WTC11 (cell line): ENCODE results near the gene SCAF4. TPM values are rescaled to one million over a fixed set of nuclear protein-coding genes. Genes with fewer than 3 reads are reported as not detected.

Source experiments
- ATAC-seq: fragments of 200-7000 bp; cut with Tn5 transposase; 2 replicates; pipeline ENCODE4 v1.10.0; 2021; ENCODE audit warnings: mild to moderate bottlenecking, moderate library complexity
- CTCF ChIA-PET: fragments of 300-600 bp; sonication (Branson Sonifier 250); formaldehyde crosslinking; loops from one replicate; lab custom pipeline; 2021; ENCODE audit warnings: antibody characterized with exemption; lab: Charles Lee
- POLR2A ChIA-PET: fragments of 350-600 bp; sonication (Branson Sonifier 250); formaldehyde crosslinking; loops from one replicate; lab custom pipeline; 2021; ENCODE audit warnings: antibody characterized with exemption; lab: Charles Lee
- DNase-seq: peaks from one replicate; pipeline ENCODE4 v3.0.0; 2021; ENCODE audit warnings: low spot score
- H3K27ac Mint-ChIP-seq: 2 replicates; pipeline ENCODE4 v1.8.0; 2021; ENCODE audit warnings: mixed read lengths
- H3K27me3 Mint-ChIP-seq: 2 replicates; pipeline ENCODE4 v1.8.0; 2021; ENCODE audit warnings: low read depth, mild to moderate bottlenecking, moderate library complexity, mixed read lengths
- H3K36me3 Mint-ChIP-seq: 2 replicates; pipeline ENCODE4 v1.8.0; 2021; ENCODE audit warnings: mixed read lengths
- H3K4me1 Mint-ChIP-seq: 2 replicates; pipeline ENCODE4 v1.8.0; 2022; ENCODE audit warnings: mixed read lengths
- H3K4me3 Mint-ChIP-seq: 2 replicates; pipeline ENCODE4 v1.8.0; 2021; ENCODE audit warnings: mild to moderate bottlenecking, moderate library complexity, mixed read lengths
- H3K9me3 Mint-ChIP-seq: 2 replicates; pipeline ENCODE4 v1.8.0; 2021; ENCODE audit warnings: mixed read lengths
- ATF1 ChIP-seq: sonication (generic); formaldehyde crosslinking; IDR thresholded peaks from 2 replicates; pipeline ENCODE4 v1.8.1; 2023; ENCODE audit warnings: mild to moderate bottlenecking, moderate library complexity, missing genetic modification reagents
- CBFB ChIP-seq: sonication (generic); formaldehyde crosslinking; IDR thresholded peaks from 2 replicates; pipeline ENCODE4 v1.8.1; 2022; ENCODE audit warnings: mild to moderate bottlenecking, low read depth, missing genetic modification reagents
- ELF4 ChIP-seq: sonication (generic); formaldehyde crosslinking; IDR thresholded peaks from 2 replicates; pipeline ENCODE4 v1.8.1; 2022; ENCODE audit warnings: low read depth, mild to moderate bottlenecking, moderate library complexity, missing genetic modification reagents
- EMX1 ChIP-seq: fragments of 250-450 bp; sonication (Bioruptor Pico); IDR thresholded peaks from 2 replicates; pipeline ENCODE4 v1.8.0; 2021; ENCODE audit warnings: mild to moderate bottlenecking
- ESRRA ChIP-seq: sonication (generic); formaldehyde crosslinking; IDR thresholded peaks from 2 replicates; pipeline ENCODE4 v1.8.1; 2022; ENCODE audit warnings: mild to moderate bottlenecking, missing genetic modification reagents, borderline replicate concordance
- GABPB1 ChIP-seq: sonication (generic); formaldehyde crosslinking; IDR thresholded peaks from 2 replicates; pipeline ENCODE4 v1.8.1; 2023; ENCODE audit warnings: mild to moderate bottlenecking, missing genetic modification reagents
- MXD4 ChIP-seq: fragments of 250-450 bp; sonication (Bioruptor Pico); IDR thresholded peaks from 2 replicates; pipeline ENCODE4 v1.8.0; 2021; ENCODE audit warnings: mild to moderate bottlenecking, moderate library complexity, borderline replicate concordance
- NFE2L1 ChIP-seq: sonication (generic); formaldehyde crosslinking; IDR thresholded peaks from 2 replicates; pipeline ENCODE4 v1.8.1; 2023; ENCODE audit warnings: missing genetic modification reagents
- PRDM15 ChIP-seq: sonication (generic); formaldehyde crosslinking; IDR thresholded peaks from 2 replicates; pipeline ENCODE4 v1.8.0; 2022; ENCODE audit warnings: missing genetic modification reagents
- PRRX2 ChIP-seq: fragments of 250-450 bp; sonication (Bioruptor Pico); IDR thresholded peaks from 2 replicates; pipeline ENCODE4 v1.8.0; 2021; ENCODE audit warnings: mild to moderate bottlenecking
- RELA ChIP-seq: sonication (generic); formaldehyde crosslinking; IDR thresholded peaks from 2 replicates; pipeline ENCODE4 v1.8.1; 2022; ENCODE audit warnings: missing genetic modification reagents, mild to moderate bottlenecking, borderline replicate concordance
- RORB ChIP-seq: fragments of 250-450 bp; sonication (Bioruptor Pico); IDR thresholded peaks from 2 replicates; pipeline ENCODE4 v1.9.0; 2021; ENCODE audit warnings: mild to moderate bottlenecking
- SMAD3 ChIP-seq: sonication (generic); formaldehyde crosslinking; IDR thresholded peaks from 2 replicates; pipeline ENCODE4 v1.8.0; 2022; ENCODE audit warnings: missing genetic modification reagents, mild to moderate bottlenecking, borderline replicate concordance
- SMAD4 ChIP-seq: sonication (generic); formaldehyde crosslinking; IDR thresholded peaks from 2 replicates; pipeline ENCODE4 v1.8.0; 2022; ENCODE audit warnings: mild to moderate bottlenecking, missing genetic modification reagents
- TCF7 ChIP-seq: sonication (generic); formaldehyde crosslinking; IDR thresholded peaks from 2 replicates; pipeline ENCODE4 v1.8.0; 2022; ENCODE audit warnings: mild to moderate bottlenecking, low read depth, missing genetic modification reagents, moderate library complexity
- ZNF219 ChIP-seq: sonication (generic); formaldehyde crosslinking; IDR thresholded peaks from 2 replicates; pipeline ENCODE4 v1.8.0; 2023; ENCODE audit warnings: missing genetic modification reagents, mild to moderate bottlenecking, borderline replicate concordance
- ZNF396 ChIP-seq: fragments of 250-450 bp; sonication (Bioruptor Pico); IDR thresholded peaks from 2 replicates; pipeline ENCODE4 v1.8.0; 2021; ENCODE audit warnings: mild to moderate bottlenecking, moderate library complexity, borderline replicate concordance
- total RNA-seq: library from RNA; stranded (reverse); gene quantifications from 3 replicates; pipeline ENCODE4 v1.2.3, GENCODE V29; 2021
- TF ChIP-seq, protein P1 (sequence below): sonication (generic); formaldehyde crosslinking; IDR thresholded peaks from 2 replicates; pipeline ENCODE4 v1.8.1; 2023; ENCODE audit warnings: mild to moderate bottlenecking, moderate library complexity, missing genetic modification reagents
- TF ChIP-seq, protein P2 (sequence below): fragments of 250-450 bp; sonication (Bioruptor Pico); IDR thresholded peaks from 2 replicates; pipeline ENCODE4 v1.9.0; 2021; ENCODE audit warnings: mild to moderate bottlenecking, borderline replicate concordance
- TF ChIP-seq, protein P3 (sequence below): sonication (generic); formaldehyde crosslinking; IDR thresholded peaks from 2 replicates; pipeline ENCODE4 v1.8.0; 2023; ENCODE audit warnings: missing genetic modification reagents

The SCAF4 gene
- total RNA-seq, 1 experiment from 2014 or later: 54.0 TPM

- H3K27ac Mint-ChIP-seq: peak overlapping the region; percentile 92; the same call in 1 of the 2 replicates
- POLR2A ChIA-PET: no interaction called here
- CTCF ChIA-PET: interaction anchor here (0.6 to 1.2 kb wide), 2 partner anchors 51 to 549 kb away, joined by 3 read pairs; no protein-coding TSS in a partner anchor
- DNase-seq: no peak
- no peak overlapping the region for H3K4me3 Mint-ChIP-seq
- H3K4me1 Mint-ChIP-seq: peaks cover 11% of the 10 kb centered on the region
- no peaks in the 10 kb centered on the region for H3K27me3 Mint-ChIP-seq
- peaks cover 5% of the 10 kb centered on the region; the same call in 1 of the 2 replicates for H3K36me3 Mint-ChIP-seq
- TF ChIP-seq, protein P1, sequence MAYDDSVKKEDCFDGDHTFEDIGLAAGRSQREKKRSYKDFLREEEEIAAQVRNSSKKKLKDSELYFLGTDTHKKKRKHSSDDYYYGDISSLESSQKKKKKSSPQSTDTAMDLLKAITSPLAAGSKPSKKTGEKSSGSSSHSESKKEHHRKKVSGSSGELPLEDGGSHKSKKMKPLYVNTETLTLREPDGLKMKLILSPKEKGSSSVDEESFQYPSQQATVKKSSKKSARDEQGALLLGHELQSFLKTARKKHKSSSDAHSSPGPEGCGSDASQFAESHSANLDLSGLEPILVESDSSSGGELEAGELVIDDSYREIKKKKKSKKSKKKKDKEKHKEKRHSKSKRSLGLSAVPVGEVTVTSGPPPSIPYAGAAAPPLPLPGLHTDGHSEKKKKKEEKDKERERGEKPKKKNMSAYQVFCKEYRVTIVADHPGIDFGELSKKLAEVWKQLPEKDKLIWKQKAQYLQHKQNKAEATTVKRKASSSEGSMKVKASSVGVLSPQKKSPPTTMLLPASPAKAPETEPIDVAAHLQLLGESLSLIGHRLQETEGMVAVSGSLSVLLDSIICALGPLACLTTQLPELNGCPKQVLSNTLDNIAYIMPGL: no peak
- TF ChIP-seq ELF4 (CRISPR knock-in tag) (no peak), SMAD4 (no peak), ZNF396 (CRISPR knock-in tag) (no peak), GABPB1 (CRISPR knock-in tag) (no peak)
- TF ChIP-seq, protein P2, sequence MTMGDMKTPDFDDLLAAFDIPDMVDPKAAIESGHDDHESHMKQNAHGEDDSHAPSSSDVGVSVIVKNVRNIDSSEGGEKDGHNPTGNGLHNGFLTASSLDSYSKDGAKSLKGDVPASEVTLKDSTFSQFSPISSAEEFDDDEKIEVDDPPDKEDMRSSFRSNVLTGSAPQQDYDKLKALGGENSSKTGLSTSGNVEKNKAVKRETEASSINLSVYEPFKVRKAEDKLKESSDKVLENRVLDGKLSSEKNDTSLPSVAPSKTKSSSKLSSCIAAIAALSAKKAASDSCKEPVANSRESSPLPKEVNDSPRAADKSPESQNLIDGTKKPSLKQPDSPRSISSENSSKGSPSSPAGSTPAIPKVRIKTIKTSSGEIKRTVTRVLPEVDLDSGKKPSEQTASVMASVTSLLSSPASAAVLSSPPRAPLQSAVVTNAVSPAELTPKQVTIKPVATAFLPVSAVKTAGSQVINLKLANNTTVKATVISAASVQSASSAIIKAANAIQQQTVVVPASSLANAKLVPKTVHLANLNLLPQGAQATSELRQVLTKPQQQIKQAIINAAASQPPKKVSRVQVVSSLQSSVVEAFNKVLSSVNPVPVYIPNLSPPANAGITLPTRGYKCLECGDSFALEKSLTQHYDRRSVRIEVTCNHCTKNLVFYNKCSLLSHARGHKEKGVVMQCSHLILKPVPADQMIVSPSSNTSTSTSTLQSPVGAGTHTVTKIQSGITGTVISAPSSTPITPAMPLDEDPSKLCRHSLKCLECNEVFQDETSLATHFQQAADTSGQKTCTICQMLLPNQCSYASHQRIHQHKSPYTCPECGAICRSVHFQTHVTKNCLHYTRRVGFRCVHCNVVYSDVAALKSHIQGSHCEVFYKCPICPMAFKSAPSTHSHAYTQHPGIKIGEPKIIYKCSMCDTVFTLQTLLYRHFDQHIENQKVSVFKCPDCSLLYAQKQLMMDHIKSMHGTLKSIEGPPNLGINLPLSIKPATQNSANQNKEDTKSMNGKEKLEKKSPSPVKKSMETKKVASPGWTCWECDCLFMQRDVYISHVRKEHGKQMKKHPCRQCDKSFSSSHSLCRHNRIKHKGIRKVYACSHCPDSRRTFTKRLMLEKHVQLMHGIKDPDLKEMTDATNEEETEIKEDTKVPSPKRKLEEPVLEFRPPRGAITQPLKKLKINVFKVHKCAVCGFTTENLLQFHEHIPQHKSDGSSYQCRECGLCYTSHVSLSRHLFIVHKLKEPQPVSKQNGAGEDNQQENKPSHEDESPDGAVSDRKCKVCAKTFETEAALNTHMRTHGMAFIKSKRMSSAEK: no peak
- TF ChIP-seq, all 79 proteins: peak for 0
- no peaks in the 10 kb centered on the region for H3K9me3 Mint-ChIP-seq
- no peak for ATAC-seq
These were observed 2.1 kb downstream of the SCAF4 start for GRCh38 chr21:31729622-31730343.

- Mint-ChIP-seq H3K4me3 (no peak overlapping the region), H3K36me3 (peaks cover 5% of the 10 kb centered on the region; the same call in 1 of the 2 replicates), H3K4me1 (peaks cover 18% of the 10 kb centered on the region), H3K9me3 (no peaks in the 10 kb centered on the region), H3K27ac (no peak overlapping the region), H3K27me3 (no peaks in the 10 kb centered on the region)
- CTCF ChIA-PET: no interaction called here
- DNase-seq (no peak), ATAC-seq (no peak)
- POLR2A ChIA-PET: no interaction called here
- TF ChIP-seq RORB (CRISPR knock-in tag) (no peak), RELA (CRISPR knock-in tag) (no peak), MXD4 (no peak), SMAD3 (CRISPR knock-in tag) (no peak), PRDM15 (CRISPR knock-in tag) (no peak), EMX1 (CRISPR knock-in tag) (no peak), NFE2L1 (CRISPR knock-in tag) (no peak), TCF7 (no peak), ATF1 (CRISPR knock-in tag) (no peak), PRRX2 (CRISPR knock-in tag) (no peak), ESRRA (no peak), CBFB (no peak), ZNF219 (CRISPR knock-in tag) (no peak)
- TF ChIP-seq, protein P1: no peak
- TF ChIP-seq, protein P3, sequence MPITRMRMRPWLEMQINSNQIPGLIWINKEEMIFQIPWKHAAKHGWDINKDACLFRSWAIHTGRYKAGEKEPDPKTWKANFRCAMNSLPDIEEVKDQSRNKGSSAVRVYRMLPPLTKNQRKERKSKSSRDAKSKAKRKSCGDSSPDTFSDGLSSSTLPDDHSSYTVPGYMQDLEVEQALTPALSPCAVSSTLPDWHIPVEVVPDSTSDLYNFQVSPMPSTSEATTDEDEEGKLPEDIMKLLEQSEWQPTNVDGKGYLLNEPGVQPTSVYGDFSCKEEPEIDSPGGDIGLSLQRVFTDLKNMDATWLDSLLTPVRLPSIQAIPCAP (CRISPR knock-in tag): no peak
These were observed 3.0 kb downstream of the SCAF4 start for GRCh38 chr21:31728952-31729351.
